SU-DHL-6 (cell line): ENCODE results near the gene BANP.

Source experiments
- CTCF ChIP-seq: fragments of 200-600 bp; sonication (generic); IDR thresholded peaks from one replicate; pipeline ENCODE4 v1.5.1; 2017; ENCODE audit warnings: antibody characterized with exemption, mild to moderate bottlenecking, low read length, moderate library complexity; ENCODE audit not compliant: insufficient read depth, poor library complexity, severe bottlenecking
- EZH2phosphoT487 ChIP-seq: fragments of 200-600 bp; sonication (generic), shearing (Covaris generic); conservative IDR thresholded peaks from 2 replicates; pipeline ENCODE4 v1.6.1; 2018; ENCODE audit warnings: mild to moderate bottlenecking, antibody characterized with exemption, low read length, moderate library complexity, mixed read lengths

GRCh38 chr16:88050952-88051660 is 99.9 kb downstream of the BANP start:
- TF ChIP-seq CTCF (no peak), EZH2phosphoT487 (no peak)
